Mesothelial cell of epicardium (in vitro differentiated cells): Measurements from ENCODE around the gene POLR2C. TPM values are rescaled to one million over a fixed set of nuclear protein-coding genes. Genes with fewer than 3 reads are reported as not detected.

ENCODE experiments used
- DNase-seq, 2 experiments: peaks; one replicate each; pipeline ENCODE4 v3.0.0; 2021; ENCODE audit warnings: low spot score in 2 of 2; ENCODE audit not compliant: unreplicated experiment in 2 of 2
- H3K27ac Mint-ChIP-seq: 2 replicates; pipeline ENCODE4 v1.8.0; 2021; ENCODE audit warnings: mixed read lengths
- H3K27me3 Mint-ChIP-seq: 2 replicates; pipeline ENCODE4 v1.8.0; 2021; ENCODE audit warnings: low read depth, mixed read lengths
- H3K36me3 Mint-ChIP-seq: 2 replicates; pipeline ENCODE4 v1.8.0; 2021; ENCODE audit warnings: mixed read lengths
- H3K4me1 Mint-ChIP-seq: 2 replicates; pipeline ENCODE4 v1.8.0; 2021; ENCODE audit warnings: mixed read lengths
- H3K4me3 Mint-ChIP-seq: 2 replicates; pipeline ENCODE4 v1.8.0; 2021; ENCODE audit warnings: mild to moderate bottlenecking, moderate library complexity, mixed read lengths
- H3K9me3 Mint-ChIP-seq: 2 replicates; pipeline ENCODE4 v1.8.0; 2021; ENCODE audit warnings: mixed read lengths
- total RNA-seq: library from RNA; stranded (reverse); gene quantifications from 3 replicates; pipeline ENCODE4 v1.2.1, GENCODE V29; 2021
- TF ChIP-seq, protein P1 (sequence below): fragments of 200-600 bp; sonication (generic); IDR thresholded peaks from one replicate; pipeline ENCODE4 v1.5.0; 2021; ENCODE audit warnings: antibody characterized with exemption; ENCODE audit not compliant: unreplicated experiment

The POLR2C gene
- total RNA-seq, 1 donor from 2014 or later, result 65.0 TPM

DNA sequence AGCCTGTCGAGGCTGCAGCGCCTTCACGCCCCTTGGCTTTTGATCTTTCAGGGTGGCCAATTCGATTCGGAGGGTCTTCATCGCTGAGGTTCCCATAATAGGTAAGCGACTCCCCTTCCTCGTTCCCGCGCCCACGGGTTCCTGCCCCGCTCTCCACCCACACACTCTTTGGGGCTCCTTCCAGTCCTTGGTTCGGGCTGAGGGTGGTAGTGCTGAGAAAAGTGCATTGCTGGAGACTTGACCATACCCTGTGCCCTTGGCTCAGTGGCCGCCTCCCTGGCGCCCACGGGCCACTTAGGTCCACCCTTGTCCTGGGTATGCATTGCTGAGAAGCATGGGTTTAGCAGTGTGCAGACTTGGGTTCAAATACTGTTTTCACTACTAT is 491 bp downstream of the POLR2C start:
- Mint-ChIP-seq H3K27ac (peak overlapping the region; percentile 75), H3K4me3 (peak overlapping the region; percentile 100), H3K9me3 (no peaks in the 10 kb centered on the region), H3K27me3 (no peaks in the 10 kb centered on the region), H3K4me1 (peaks cover 14% of the 10 kb centered on the region), H3K36me3 (peaks cover 17% of the 10 kb centered on the region)
- TF ChIP-seq, protein P1, sequence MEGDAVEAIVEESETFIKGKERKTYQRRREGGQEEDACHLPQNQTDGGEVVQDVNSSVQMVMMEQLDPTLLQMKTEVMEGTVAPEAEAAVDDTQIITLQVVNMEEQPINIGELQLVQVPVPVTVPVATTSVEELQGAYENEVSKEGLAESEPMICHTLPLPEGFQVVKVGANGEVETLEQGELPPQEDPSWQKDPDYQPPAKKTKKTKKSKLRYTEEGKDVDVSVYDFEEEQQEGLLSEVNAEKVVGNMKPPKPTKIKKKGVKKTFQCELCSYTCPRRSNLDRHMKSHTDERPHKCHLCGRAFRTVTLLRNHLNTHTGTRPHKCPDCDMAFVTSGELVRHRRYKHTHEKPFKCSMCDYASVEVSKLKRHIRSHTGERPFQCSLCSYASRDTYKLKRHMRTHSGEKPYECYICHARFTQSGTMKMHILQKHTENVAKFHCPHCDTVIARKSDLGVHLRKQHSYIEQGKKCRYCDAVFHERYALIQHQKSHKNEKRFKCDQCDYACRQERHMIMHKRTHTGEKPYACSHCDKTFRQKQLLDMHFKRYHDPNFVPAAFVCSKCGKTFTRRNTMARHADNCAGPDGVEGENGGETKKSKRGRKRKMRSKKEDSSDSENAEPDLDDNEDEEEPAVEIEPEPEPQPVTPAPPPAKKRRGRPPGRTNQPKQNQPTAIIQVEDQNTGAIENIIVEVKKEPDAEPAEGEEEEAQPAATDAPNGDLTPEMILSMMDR, result no peak
- DNase-seq, result no peak

DNA sequence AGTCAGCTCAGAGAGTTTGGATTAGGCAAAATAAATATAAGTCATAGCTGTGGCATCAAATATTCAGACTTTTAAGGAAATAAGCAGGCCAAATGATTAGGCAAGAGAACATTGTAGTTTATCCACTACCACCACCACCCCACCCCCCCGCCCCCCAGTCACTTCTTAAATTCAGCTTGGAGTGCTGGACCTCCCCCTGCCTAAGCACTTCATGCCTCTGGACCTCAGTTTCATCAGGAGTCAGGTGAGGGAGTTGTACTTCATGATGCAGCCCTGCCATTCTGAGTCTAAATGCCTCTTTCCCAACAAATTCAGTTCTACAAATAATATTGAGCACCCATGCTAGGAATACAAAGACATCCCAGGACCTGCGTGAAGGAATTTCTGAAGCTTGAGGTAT is 2.0 kb downstream of the POLR2C start:
- TF ChIP-seq, protein P1, result no peak
- no peaks in the 10 kb centered on the region for H3K9me3 Mint-ChIP-seq
- no peak overlapping the region for H3K4me3 Mint-ChIP-seq
- H3K27ac Mint-ChIP-seq, result no peak overlapping the region
- no peak for DNase-seq
- H3K27me3 Mint-ChIP-seq, result no peaks in the 10 kb centered on the region
- H3K4me1 Mint-ChIP-seq, result peaks cover 14% of the 10 kb centered on the region
- H3K36me3 Mint-ChIP-seq, result peaks cover 24% of the 10 kb centered on the region

- peaks cover 8% of the 10 kb centered on the region for H3K4me1 Mint-ChIP-seq
- DNase-seq, result no peak
- TF ChIP-seq, protein P1, result no peak
- H3K27me3 Mint-ChIP-seq, result no peaks in the 10 kb centered on the region
- no peak overlapping the region for H3K4me3 Mint-ChIP-seq
- H3K36me3 Mint-ChIP-seq, result peaks cover 28% of the 10 kb centered on the region
- H3K27ac Mint-ChIP-seq, result no peak overlapping the region
- no peaks in the 10 kb centered on the region for H3K9me3 Mint-ChIP-seq
Measured at GRCh38 chr16:57468346-57468745, 5.9 kb downstream of the POLR2C start.

DNA sequence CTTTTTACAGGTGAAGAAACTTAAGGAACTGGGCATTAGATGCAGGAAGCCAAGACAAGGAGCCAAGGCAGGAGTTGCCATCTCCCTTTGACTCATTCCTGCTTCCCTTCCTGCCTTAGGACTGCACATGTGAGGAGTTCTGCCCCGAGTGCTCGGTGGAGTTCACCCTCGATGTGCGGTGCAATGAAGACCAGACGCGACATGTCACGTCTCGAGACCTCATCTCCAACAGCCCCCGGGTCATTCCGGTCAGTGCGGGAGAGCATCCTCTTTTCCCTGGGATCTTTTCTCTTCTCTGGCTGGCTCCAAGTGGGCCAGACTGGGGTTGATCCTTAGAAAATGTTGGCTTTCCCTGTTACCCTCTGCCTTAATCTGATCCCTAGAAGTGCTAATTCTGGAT is 6.6 kb downstream of the POLR2C start:
- no peak overlapping the region for H3K4me3 Mint-ChIP-seq
- DNase-seq, result no peak
- peaks cover 26% of the 10 kb centered on the region for H3K36me3 Mint-ChIP-seq
- no peak overlapping the region for H3K27ac Mint-ChIP-seq
- no peaks in the 10 kb centered on the region for H3K27me3 Mint-ChIP-seq
- H3K9me3 Mint-ChIP-seq, result no peaks in the 10 kb centered on the region
- TF ChIP-seq, protein P1, result no peak
- H3K4me1 Mint-ChIP-seq, result peaks cover 1% of the 10 kb centered on the region

GRCh38 chr16:57469917-57470470 is 7.5 kb downstream of the POLR2C start:
- Mint-ChIP-seq H3K4me3 (no peak overlapping the region), H3K27ac (no peak overlapping the region), H3K27me3 (no peaks in the 10 kb centered on the region), H3K36me3 (peaks cover 22% of the 10 kb centered on the region), H3K9me3 (no peaks in the 10 kb centered on the region), H3K4me1 (no peaks in the 10 kb centered on the region)
- TF ChIP-seq, protein P1, result no peak
- no peak for DNase-seq

DNA sequence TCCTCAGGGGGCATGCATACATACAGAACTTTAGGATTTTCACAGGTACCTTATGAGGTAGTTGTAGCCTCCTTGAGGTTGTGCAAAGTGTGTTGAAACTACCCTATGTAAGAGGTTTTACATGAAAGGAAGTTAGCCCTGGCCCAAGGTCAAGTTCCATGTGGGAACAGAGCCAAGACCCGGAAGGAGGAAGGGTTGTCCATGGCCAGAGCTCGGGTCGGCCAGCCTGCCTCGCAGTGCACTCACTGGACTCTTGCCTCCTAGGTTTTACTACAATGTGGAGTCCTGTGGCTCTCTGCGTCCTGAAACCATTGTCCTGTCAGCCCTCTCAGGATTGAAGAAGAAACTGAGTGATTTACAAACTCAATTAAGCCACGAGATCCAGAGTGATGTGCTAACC is 8.2 kb downstream of the POLR2C start:
- H3K27ac Mint-ChIP-seq, result no peak overlapping the region
- H3K27me3 Mint-ChIP-seq, result no peaks in the 10 kb centered on the region
- TF ChIP-seq, protein P1, result no peak
- H3K4me3 Mint-ChIP-seq, result no peak overlapping the region
- H3K9me3 Mint-ChIP-seq, result no peaks in the 10 kb centered on the region
- no peak for DNase-seq
- peaks cover 22% of the 10 kb centered on the region for H3K36me3 Mint-ChIP-seq
- H3K4me1 Mint-ChIP-seq, result no peaks in the 10 kb centered on the region
